Endothelial cell of umbilical vein (primary cell): Measurements from ENCODE around the gene MAS1L.

Experiments used
- CTCF ChIP-seq, 2 donors: IDR thresholded peaks; 1 replicate in 1 of 2; 2 replicates in 1 of 2; pipeline ENCODE4 v1.5.1; 2011; ENCODE audit warnings: low read length in 2 of 2, mild to moderate bottlenecking in 2 of 2, moderate library complexity in 2 of 2, control low read depth in 1 of 2, inconsistent platforms in 1 of 2, low read depth in 1 of 2; ENCODE audit not compliant: insufficient read depth in 1 of 2; ENCODE audit errors: extremely low read depth in 1 of 2
- EZH2 ChIP-seq: IDR thresholded peaks from 2 replicates; pipeline ENCODE4 v1.6.1; 2012; ENCODE audit warnings: borderline replicate concordance, low read depth, mild to moderate bottlenecking, moderate library complexity, low read length, inconsistent platforms; ENCODE audit not compliant: severe bottlenecking
- FOS ChIP-seq: IDR thresholded peaks from 2 replicates; pipeline ENCODE4 v1.6.1; 2011; ENCODE audit warnings: mild to moderate bottlenecking, low read length, moderate library complexity, borderline replicate concordance; ENCODE audit not compliant: insufficient read depth
- GATA2 ChIP-seq: IDR thresholded peaks from 2 replicates; pipeline ENCODE4 v1.7.0; 2011; ENCODE audit warnings: low read depth, mild to moderate bottlenecking, moderate library complexity, mixed read lengths, low read length; ENCODE audit not compliant: insufficient read length, insufficient read depth
- JUN ChIP-seq: IDR thresholded peaks from 2 replicates; pipeline ENCODE4 v1.6.1; 2011; ENCODE audit warnings: borderline replicate concordance, low read depth; ENCODE audit not compliant: insufficient read length, insufficient read depth
- MAX ChIP-seq: IDR thresholded peaks from 2 replicates; pipeline ENCODE4 v1.6.1; 2011; ENCODE audit not compliant: insufficient read depth, insufficient read length
- MYC ChIP-seq: IDR thresholded peaks from one replicate; pipeline ENCODE4 v1.6.1; 2011; ENCODE audit warnings: mild to moderate bottlenecking, low read depth, low read length
- POLR2A ChIP-seq: IDR thresholded peaks from 2 replicates; pipeline ENCODE4 v1.6.1; 2012; ENCODE audit warnings: low read depth, mild to moderate bottlenecking, control low read depth, low read length
- POLR2AphosphoS5 ChIP-seq: IDR thresholded peaks from 2 replicates; pipeline ENCODE4 v1.6.1; 2012; ENCODE audit warnings: low read depth, mild to moderate bottlenecking, control low read depth, low read length, moderate library complexity; ENCODE audit not compliant: insufficient read depth

GRCh38 chr6:29527126-29527525 is 39.4 kb upstream of the MAS1L start:
- TF ChIP-seq CTCF (IDR thresholded peaks at IDR 0.05; ENCODE audit: extremely low read depth in 1 of 2, insufficient read depth in 1 of 2, low read depth in 1 of 2, low read length in 2 of 2) (no peak), POLR2A (no peak), EZH2 (no peak), POLR2AphosphoS5 (no peak), MAX (no peak), JUN (no peak), MYC (no peak), GATA2 (no peak), FOS (no peak)
